Keratinocyte (primary cell): ENCODE data around the gene SP1. TPM values are rescaled to one million over a fixed set of nuclear protein-coding genes. Genes with fewer than 3 reads are reported as not detected.

Experiments
- DNase-seq: peaks from one replicate; pipeline ENCODE4 v3.0.0-alpha.2; 2011; ENCODE audit warnings: low read depth, missing footprints, low spot score
- FAIRE-seq: peaks from 2 replicates; lab custom pipeline; 2011; peaks lifted over from hg19 to GRCh38; lab: Jason Lieb, UNC
- H2AFZ ChIP-seq: 2 replicates; pipeline ENCODE4 v1.6.0; 2012; ENCODE audit warnings: low read length, control low read depth, inconsistent platforms; ENCODE audit not compliant: control insufficient read depth
- H3K27ac ChIP-seq: 2 replicates; pipeline ENCODE4 v1.5.1; 2011; ENCODE audit warnings: low read length; ENCODE audit not compliant: control insufficient read depth, insufficient read depth
- H3K27me3 ChIP-seq: 3 replicates; pipeline ENCODE4 v1.6.0; 2011; ENCODE audit warnings: low read length; ENCODE audit not compliant: control insufficient read depth, insufficient read depth; ENCODE audit errors: extremely low read depth
- H3K36me3 ChIP-seq, 2 experiments: 2 replicates in 1 of 2; 3 replicates in 1 of 2; pipeline ENCODE4 v1.5.1; 2011; ENCODE audit warnings: low read length in 2 of 2, mild to moderate bottlenecking in 1 of 2; ENCODE audit not compliant: control insufficient read depth in 2 of 2, insufficient read depth in 2 of 2; ENCODE audit errors: extremely low read depth in 1 of 2
- H3K4me1 ChIP-seq: 3 replicates; pipeline ENCODE4 v1.5.1; 2011; ENCODE audit warnings: low read length; ENCODE audit not compliant: control insufficient read depth, insufficient read depth; ENCODE audit errors: extremely low read depth
- H3K4me2 ChIP-seq: 3 replicates; pipeline ENCODE4 v1.6.0; 2011; ENCODE audit warnings: low read depth, low read length; ENCODE audit not compliant: control insufficient read depth, insufficient read depth; ENCODE audit errors: extremely low read depth
- H3K4me3 ChIP-seq, 3 experiments: fragments of 200-600 bp in 1 of 3; sonication (generic) in 1 of 3; 2 replicates in 2 of 3; 3 replicates in 1 of 3; pipeline ENCODE4 v1.5.1; 2011 to 2016; ENCODE audit warnings: low read length in 3 of 3, mild to moderate bottlenecking in 3 of 3, control low read depth in 2 of 3, inconsistent platforms in 1 of 3, low read depth in 1 of 3, mixed read lengths in 1 of 3, mixed run types in 1 of 3, moderate library complexity in 1 of 3; ENCODE audit not compliant: control insufficient read depth in 2 of 3, insufficient read depth in 2 of 3; ENCODE audit errors: extremely low read depth in 1 of 3
- H3K79me2 ChIP-seq: 2 replicates; pipeline ENCODE4 v1.6.0; 2012; ENCODE audit warnings: low read length; ENCODE audit not compliant: control insufficient read depth, insufficient read depth
- H3K9ac ChIP-seq: 3 replicates; pipeline ENCODE4 v1.6.0; 2011; ENCODE audit warnings: low read length; ENCODE audit not compliant: control insufficient read depth, insufficient read depth; ENCODE audit errors: extremely low read depth
- H3K9me1 ChIP-seq: 3 replicates; pipeline ENCODE4 v1.6.0; 2011; ENCODE audit warnings: low read length; ENCODE audit not compliant: control insufficient read depth, insufficient read depth; ENCODE audit errors: extremely low read depth
- H3K9me3 ChIP-seq: 2 replicates; pipeline ENCODE4 v1.5.1; 2012; ENCODE audit warnings: low read depth, low read length; ENCODE audit not compliant: control insufficient read depth
- H4K20me1 ChIP-seq: 3 replicates; pipeline ENCODE4 v1.6.0; 2011; ENCODE audit warnings: low read length; ENCODE audit not compliant: control insufficient read depth, insufficient read depth; ENCODE audit errors: extremely low read depth
- EZH2 ChIP-seq: IDR thresholded peaks from one replicate; pipeline ENCODE4 v1.6.1; 2012; ENCODE audit warnings: inconsistent platforms, mild to moderate bottlenecking, low read length, moderate library complexity
- dilution Hi-C: fragments of 300-500 bp; cut with MboI; formaldehyde crosslinking; loops from one replicate; pipeline ENCODE4 v1.7.0; 2020; ENCODE audit warnings: low sequenced_read_pairs; ENCODE audit not compliant: extremely low pct_ligation_motif_present
- polyA plus RNA-seq, 5 experiments: library from polyadenylated mRNA; depleted of rRNA in 3 of 5; stranded (reverse) in 3 of 5; stranded (forward) in 1 of 5; unstranded in 1 of 5; fragments of >200 nt; gene quantifications; 1 replicate in 1 of 5; 2 replicates in 3 of 5; 3 replicates in 1 of 5; pipeline versions ENCODE4 v1.2.1 to v1.2.3, GENCODE V29; 2011 to 2012; ENCODE audit warnings: missing spikeins in 2 of 5, low read depth in 1 of 5, low replicate concordance in 1 of 5
- TF ChIP-seq, protein P1 (sequence below), 3 experiments: IDR thresholded peaks in 1 of 3; conservative IDR thresholded peaks in 1 of 3; optimal IDR thresholded peaks in 1 of 3; 2 replicates in 2 of 3; 3 replicates in 1 of 3; pipeline versions ENCODE3 to v1.5.1; 2011; ENCODE audit warnings: low read length in 3 of 3, mild to moderate bottlenecking in 3 of 3, moderate library complexity in 2 of 3, control low read depth in 1 of 3, inconsistent platforms in 1 of 3; ENCODE audit not compliant: insufficient read depth in 2 of 3; ENCODE audit errors: extremely low read depth in 1 of 3

Gene SP1
- polyA plus RNA-seq, 1 donor (not counting 4 experiments of a cell fraction or from before 2014, with no cell fraction given) = 30.7 TPM

DNA sequence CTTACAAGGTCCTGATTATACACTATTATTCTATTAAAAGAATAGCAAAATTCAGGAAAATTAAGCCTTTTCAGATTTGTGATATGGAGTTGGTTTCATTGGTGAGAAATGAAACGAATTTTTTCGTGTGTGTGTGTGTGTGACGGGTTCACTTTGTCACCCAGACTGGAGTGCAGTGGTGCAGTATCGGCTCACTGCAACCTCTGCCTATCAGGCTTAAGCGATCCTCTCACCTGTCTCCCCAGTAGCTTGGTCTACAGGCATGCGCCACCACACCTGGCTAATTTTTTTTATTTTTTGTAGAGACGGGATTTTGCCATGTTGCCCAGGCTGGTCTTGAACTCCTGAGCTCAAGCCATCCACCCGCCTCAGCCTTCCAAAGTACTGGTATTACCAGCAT, 81.6 kb downstream of the SP1 start:
- Histone ChIP-seq H3K4me2 (no peak overlapping the region), H3K79me2 (peaks cover 90% of the 10 kb centered on the region), H3K4me1 (no peaks in the 10 kb centered on the region), H3K27me3 (no peaks in the 10 kb centered on the region), H3K36me3 (peaks cover 66 to 85% of the 10 kb centered on the region in 2 experiments), H3K27ac (no peak overlapping the region), H3K9me1 (no peaks in the 10 kb centered on the region), H3K4me3 (no peak overlapping the region), H3K9ac (no peak overlapping the region), H3K9me3 (no peaks in the 10 kb centered on the region), H4K20me1 (peaks cover 28% of the 10 kb centered on the region), H2AFZ (no peak overlapping the region)
- dilution Hi-C loops = no loop called here
- no peak for FAIRE-seq
- TF ChIP-seq EZH2 = no peak
- DNase-seq = no peak

DNA sequence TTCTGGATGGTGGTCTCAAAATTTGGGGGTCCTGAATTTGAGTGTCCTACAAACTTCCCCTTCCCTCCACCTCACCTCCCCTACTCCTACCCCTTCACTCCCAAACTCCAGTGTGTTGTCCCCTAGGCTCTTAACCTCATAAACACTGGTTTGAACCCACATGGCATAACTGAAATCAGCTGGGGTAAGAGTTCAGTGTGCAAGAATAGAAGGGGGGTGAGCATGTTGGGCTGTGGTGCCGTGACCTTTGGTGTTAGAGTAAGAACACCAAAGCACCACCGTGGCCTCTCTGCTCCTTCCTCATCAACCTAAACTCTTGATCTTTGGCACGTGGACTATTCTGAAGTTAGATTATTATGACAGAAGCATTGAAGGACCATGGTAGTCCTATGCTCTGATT, 83.0 kb downstream of the SP1 start:
- DNase-seq (no peak), FAIRE-seq (no peak)
- Histone ChIP-seq H3K4me2 (no peak overlapping the region), H3K9ac (no peak overlapping the region), H4K20me1 (peaks cover 35% of the 10 kb centered on the region), H3K79me2 (peaks cover 91% of the 10 kb centered on the region), H3K4me3 (no peak overlapping the region), H3K9me3 (no peaks in the 10 kb centered on the region), H3K9me1 (no peaks in the 10 kb centered on the region), H3K27me3 (no peaks in the 10 kb centered on the region), H3K4me1 (no peaks in the 10 kb centered on the region), H3K27ac (no peak overlapping the region), H2AFZ (no peak overlapping the region), H3K36me3 (peaks cover 66 to 89% of the 10 kb centered on the region in 2 experiments)
- TF ChIP-seq EZH2 = no peak
- TF ChIP-seq, protein P1, sequence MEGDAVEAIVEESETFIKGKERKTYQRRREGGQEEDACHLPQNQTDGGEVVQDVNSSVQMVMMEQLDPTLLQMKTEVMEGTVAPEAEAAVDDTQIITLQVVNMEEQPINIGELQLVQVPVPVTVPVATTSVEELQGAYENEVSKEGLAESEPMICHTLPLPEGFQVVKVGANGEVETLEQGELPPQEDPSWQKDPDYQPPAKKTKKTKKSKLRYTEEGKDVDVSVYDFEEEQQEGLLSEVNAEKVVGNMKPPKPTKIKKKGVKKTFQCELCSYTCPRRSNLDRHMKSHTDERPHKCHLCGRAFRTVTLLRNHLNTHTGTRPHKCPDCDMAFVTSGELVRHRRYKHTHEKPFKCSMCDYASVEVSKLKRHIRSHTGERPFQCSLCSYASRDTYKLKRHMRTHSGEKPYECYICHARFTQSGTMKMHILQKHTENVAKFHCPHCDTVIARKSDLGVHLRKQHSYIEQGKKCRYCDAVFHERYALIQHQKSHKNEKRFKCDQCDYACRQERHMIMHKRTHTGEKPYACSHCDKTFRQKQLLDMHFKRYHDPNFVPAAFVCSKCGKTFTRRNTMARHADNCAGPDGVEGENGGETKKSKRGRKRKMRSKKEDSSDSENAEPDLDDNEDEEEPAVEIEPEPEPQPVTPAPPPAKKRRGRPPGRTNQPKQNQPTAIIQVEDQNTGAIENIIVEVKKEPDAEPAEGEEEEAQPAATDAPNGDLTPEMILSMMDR (optimal IDR thresholded peaks at IDR 0.05 in 1 of 3, IDR thresholded peaks at IDR 0.05 in 1 of 3, conservative IDR thresholded peaks at IDR 0.05 in 1 of 3; ENCODE audit: extremely low read depth in 1 of 3, insufficient read depth in 2 of 3, low read length in 3 of 3) = no peak
- dilution Hi-C loops = no loop called here
